NCI-H2196 (cell line): ENCODE results near the gene PLA2G4C.

ENCODE experiments used
- DNase-seq: peaks from one replicate; lab custom pipeline; 2025; ENCODE audit not compliant: unreplicated experiment; lab: John Stamatoyannopoulos, UW

PLA2G4C gene

GRCh38 chr19:48059331-48059730 is 51.3 kb downstream of the PLA2G4C start:
- no peak for DNase-seq

- DNase-seq = no peak
Observed at GRCh38 chr19:48053856-48054255, 56.8 kb downstream of the PLA2G4C start.

DNA sequence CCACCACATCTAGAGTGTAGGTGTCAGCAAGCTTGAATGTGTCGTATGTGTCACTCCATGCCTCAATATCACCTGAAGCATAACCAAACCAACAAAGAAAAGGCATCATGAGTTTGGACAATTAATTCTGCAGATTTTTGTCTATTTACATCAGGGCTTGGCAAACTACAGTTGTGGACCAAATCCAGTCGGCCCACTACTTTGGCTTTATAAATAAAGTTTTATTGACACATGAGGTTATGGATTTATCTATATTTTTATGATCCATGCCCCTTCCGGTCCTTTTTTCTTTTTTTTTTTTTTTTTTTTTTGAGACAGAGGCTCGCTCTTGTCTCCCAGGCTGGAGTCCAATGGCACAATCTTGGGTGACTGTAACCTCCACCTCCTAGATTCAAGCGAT is 57.5 kb downstream of the PLA2G4C start:
- DNase-seq = no peak

GRCh38 chr19:48051335-48052033 is 59.1 kb downstream of the PLA2G4C start:
- no peak for DNase-seq

- DNase-seq = no peak
Observed at GRCh38 chr19:48044561-48044960, 66.1 kb downstream of the PLA2G4C start.

- no peak for DNase-seq
Observed at GRCh38 chr19:48043675-48044258, 66.8 kb downstream of the PLA2G4C start, which contains the start of gene CABP5. Gene CABP5, minus strand, starts transcription at chr19:48044079. Its CDS starts 157 bp downstream, at chr19:48043922.

- DNase-seq = no peak
Observed at GRCh38 chr19:48041877-48042580, 68.6 kb downstream of the PLA2G4C start.

DNA sequence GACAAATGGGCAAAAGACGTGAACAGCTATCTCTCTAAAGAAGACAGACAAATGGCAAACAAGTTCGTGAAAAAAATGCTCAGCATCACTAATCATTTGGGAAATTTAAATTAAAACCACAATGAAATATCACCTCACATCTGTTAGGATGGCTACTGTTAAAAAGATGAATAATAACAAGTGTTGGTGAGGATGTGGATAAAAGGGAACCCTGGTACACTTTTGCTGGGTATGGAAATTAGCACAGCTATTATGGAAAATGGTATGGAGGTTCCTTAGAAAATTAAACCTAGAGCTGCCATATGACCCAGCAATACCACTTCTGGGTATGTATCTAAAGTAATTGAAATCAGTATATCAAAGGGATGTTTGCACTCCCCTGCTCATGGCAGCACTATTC is 73.9 kb downstream of the PLA2G4C start:
- DNase-seq = no peak

DNA sequence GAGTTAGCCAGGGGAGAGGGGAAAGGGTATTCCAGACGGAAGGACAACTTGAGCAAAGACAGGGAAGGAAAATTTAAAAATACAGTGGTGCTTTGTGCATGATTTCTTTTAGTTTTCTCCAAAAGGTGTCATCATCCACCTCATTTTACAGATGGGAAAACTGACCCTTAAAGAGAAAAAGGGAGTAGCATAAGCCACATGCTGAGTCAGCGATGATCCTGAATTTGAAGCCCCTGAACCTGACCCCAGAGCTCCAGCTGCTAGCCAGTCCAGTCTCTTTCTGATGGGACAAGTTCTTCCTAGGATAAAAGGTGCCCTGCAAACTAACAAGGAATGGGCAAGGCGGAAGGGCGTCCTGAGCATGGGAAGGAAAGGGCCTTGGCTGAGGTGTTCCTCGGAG is 77.0 kb downstream of the PLA2G4C start:
- DNase-seq = no peak

DNA sequence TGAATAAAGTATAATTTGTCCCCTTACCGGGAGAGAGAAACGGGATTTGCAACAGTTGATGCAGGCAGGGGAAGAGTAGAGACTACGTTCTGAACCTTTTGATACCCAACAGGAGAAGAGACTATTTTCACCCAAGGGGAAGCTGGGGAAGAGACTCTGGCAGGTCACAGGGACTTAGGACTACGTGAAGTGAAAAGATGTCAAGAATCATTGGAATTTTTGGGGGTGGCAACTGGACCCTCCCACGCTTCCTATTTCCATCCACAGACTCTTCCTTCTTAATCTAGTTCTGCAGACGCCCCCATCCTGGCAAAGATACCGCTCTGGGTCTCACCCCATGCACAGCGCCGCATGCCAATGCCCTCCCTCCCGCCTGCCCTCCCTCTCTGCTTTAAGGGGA is 80.5 kb downstream of the PLA2G4C start:
- DNase-seq = no peak

- DNase-seq = no peak
Observed at GRCh38 chr19:48029431-48029830, 81.2 kb downstream of the PLA2G4C start.

- DNase-seq = no peak
Observed at GRCh38 chr19:48025480-48025879, 85.1 kb downstream of the PLA2G4C start.

DNA sequence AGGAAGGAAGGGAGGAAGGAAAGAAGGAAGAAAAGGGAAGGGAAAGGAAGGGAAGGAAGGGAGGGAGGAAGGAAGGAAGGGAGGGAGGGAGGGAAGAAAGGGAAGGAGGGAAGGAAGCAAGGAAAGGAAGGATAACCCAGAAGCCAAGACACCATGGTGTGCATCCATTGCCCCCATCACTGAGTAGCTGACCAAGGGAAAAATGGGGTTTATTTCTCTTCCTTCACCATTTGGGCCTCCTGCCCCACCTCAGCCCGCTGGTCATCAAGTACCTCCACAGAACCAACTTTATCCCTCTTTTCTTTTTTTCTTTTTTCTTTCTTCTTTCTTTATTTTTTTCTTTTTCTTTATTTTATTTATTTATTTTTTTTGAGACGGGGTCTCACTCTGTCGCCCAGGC is 87.1 kb downstream of the PLA2G4C start:
- DNase-seq = no peak

- no peak for DNase-seq
Observed at GRCh38 chr19:48023011-48023410, 87.6 kb downstream of the PLA2G4C start.

DNA sequence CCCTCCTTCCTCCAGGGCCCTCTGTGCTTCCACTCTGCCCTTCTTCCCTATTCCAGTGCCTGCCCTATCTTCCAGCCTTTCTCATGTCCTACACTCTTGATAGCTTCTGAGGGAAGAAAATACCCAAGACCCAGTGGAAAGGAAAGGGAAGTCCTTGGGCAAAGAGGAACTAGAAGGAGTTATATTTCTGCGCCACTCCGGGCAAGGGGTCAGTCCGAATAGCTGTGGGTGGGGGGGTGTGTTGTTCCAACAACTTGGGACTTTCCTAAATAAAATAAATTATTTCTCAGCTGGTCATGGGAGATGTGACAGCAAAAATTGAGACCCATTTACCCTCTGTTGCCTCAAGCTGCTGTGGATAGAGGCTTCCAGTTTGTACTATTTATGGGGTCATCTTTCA is 89.9 kb downstream of the PLA2G4C start:
- DNase-seq = no peak

GRCh38 chr19:48010932-48011758 is 99.5 kb downstream of the PLA2G4C start:
- DNase-seq = no peak

GRCh38 chr19:48006762-48007161 is 103.9 kb downstream of the PLA2G4C start:
- DNase-seq = no peak

DNA sequence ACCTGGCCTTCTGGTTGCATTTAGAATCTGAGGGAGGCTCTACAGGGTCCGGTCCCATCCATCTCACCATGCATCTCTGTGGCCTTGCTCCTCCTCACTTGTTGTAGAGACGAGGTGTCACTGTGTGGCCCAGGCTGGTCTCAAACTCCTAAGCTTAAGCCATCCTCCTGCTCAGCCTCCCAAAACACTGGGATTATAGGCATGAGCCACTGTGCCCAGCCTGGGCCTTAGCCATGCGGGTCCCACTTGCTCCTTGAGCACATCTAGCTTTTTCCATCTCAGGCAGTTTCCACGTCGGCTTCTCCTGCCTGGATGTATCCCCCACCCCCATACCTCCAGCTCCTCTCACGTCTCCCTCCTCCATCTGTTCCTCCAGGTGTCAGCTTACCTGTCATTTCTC is 106.4 kb downstream of the PLA2G4C start:
- no peak for DNase-seq

GRCh38 chr19:48000846-48001245 is 109.8 kb downstream of the PLA2G4C start:
- DNase-seq = no peak

DNA sequence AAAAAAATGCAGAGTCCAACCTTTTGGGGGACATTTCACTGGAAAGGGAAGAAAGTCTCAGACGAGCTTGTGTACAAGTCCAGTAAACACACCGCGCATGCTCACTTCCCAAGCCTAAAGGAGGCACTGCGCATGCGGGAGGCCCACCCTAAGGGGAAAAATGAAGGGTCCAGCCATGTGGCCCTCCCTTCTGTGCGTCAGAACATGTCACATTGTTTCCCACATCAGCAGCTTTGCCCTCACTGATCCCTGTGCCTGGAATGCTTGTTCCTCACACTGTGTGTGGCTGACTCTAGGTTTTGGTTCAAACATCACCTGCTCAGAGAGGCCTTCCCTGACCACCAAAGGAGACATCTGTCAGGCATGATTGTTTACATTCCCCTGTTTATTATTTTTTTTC is 111.8 kb downstream of the PLA2G4C start:
- no peak for DNase-seq
